ENCODE measurements around the gene PARP2. TPM values are rescaled to one million over a fixed set of nuclear protein-coding genes. Genes with fewer than 3 reads are reported as not detected.
"Not testable (repeated sequence)": the region's sequence is repeated elsewhere in the genome, so short reads cannot be mapped to it uniquely, and the experiment has no call there.

PARP2 gene
- total RNA-seq, 1 donor from 2014 or later: 19.5 TPM

DNA sequence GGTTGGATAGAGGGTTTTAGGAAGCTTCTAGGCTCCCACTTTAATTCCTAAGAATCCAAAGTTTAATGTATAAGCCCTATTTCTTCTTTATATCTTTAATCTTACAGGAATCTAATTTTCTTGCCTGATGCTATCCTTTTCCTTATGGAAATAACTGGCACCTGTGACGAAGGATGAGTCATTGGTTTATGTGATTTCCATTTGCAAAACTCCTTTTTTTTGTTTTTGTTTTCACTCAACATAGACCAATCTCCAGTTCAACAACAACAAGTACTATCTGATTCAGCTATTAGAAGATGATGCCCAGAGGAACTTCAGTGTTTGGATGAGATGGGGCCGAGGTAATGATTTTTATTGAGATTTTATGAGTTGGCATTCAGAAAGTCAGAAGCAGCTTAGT lies 6.8 kb downstream of the PARP2 start:
- no peaks in the 10 kb centered on the region for H3K9me3 Mint-ChIP-seq
- ChIA-PET POLR2A (no interaction called here), CTCF (interaction anchor here (1.3 kb wide), 1 partner anchor 23 kb away, joined by 4 read pairs; no protein-coding TSS in a partner anchor)
- no peak overlapping the region for H3K27ac Mint-ChIP-seq
- DNase-seq (no peak), ATAC-seq (ENCODE audit: low read depth) (no peak)
- H3K36me3 Mint-ChIP-seq (ENCODE audit: low read depth): peaks cover 62% of the 10 kb centered on the region
- no peaks in the 10 kb centered on the region for H3K4me1 Mint-ChIP-seq
- H3K4me3 Mint-ChIP-seq: no peak overlapping the region
- intact Hi-C loops (cut with micrococcal nuclease): loop anchor here (2.0 kb wide), 1 partner anchor 15 kb away; no protein-coding TSS in a partner anchor
- no peaks in the 10 kb centered on the region for H3K27me3 Mint-ChIP-seq
- TF ChIP-seq CTCF (IDR thresholded peaks at IDR 0.05): no peak

GRCh38 chr14:20350860-20351259 lies 7.4 kb downstream of the PARP2 start:
- TF ChIP-seq CTCF (IDR thresholded peaks at IDR 0.05): no peak
- ATAC-seq (ENCODE audit: low read depth): no peak
- Mint-ChIP-seq H3K4me1 (no peaks in the 10 kb centered on the region), H3K4me3 (no peak overlapping the region), H3K27ac (no peak overlapping the region), H3K9me3 (no peaks in the 10 kb centered on the region), H3K27me3 (no peaks in the 10 kb centered on the region), H3K36me3 (ENCODE audit: low read depth) (peaks cover 61% of the 10 kb centered on the region)
- POLR2A ChIA-PET: no interaction called here
- intact Hi-C loops (cut with micrococcal nuclease): loop anchor here (2.0 kb wide), 1 partner anchor 14 kb away; no protein-coding TSS in a partner anchor
- DNase-seq: no peak
- CTCF ChIA-PET: interaction anchor here (1.3 to 2.3 kb wide), 2 partner anchors 23 kb away, joined by 4 to 5 read pairs; no protein-coding TSS in a partner anchor

GRCh38 chr14:20356422-20356821 lies 13.0 kb downstream of the PARP2 start:
- H3K27ac Mint-ChIP-seq: no peak overlapping the region
- no peak for TF ChIP-seq CTCF (IDR thresholded peaks at IDR 0.05)
- intact Hi-C loops (cut with micrococcal nuclease): no loop called here
- no peak for ATAC-seq (ENCODE audit: low read depth)
- peaks cover 11% of the 10 kb centered on the region for H3K4me1 Mint-ChIP-seq
- H3K4me3 Mint-ChIP-seq: no peak overlapping the region
- no peaks in the 10 kb centered on the region for H3K27me3 Mint-ChIP-seq
- no peak for DNase-seq
- ChIA-PET CTCF (interaction anchor here (2.7 kb wide), 1 partner anchor 29 kb away, joined by 9 read pairs; no protein-coding TSS in a partner anchor), POLR2A (interaction anchor here (0.6 to 1.1 kb wide), 3 partner anchors 13 to 54 kb away, joined by 3 to 4 read pairs (median 3); partner anchors contain the start of gene PARP2)
- H3K36me3 Mint-ChIP-seq (ENCODE audit: low read depth): peaks cover 75% of the 10 kb centered on the region
- peaks cover 2% of the 10 kb centered on the region for H3K9me3 Mint-ChIP-seq

DNA sequence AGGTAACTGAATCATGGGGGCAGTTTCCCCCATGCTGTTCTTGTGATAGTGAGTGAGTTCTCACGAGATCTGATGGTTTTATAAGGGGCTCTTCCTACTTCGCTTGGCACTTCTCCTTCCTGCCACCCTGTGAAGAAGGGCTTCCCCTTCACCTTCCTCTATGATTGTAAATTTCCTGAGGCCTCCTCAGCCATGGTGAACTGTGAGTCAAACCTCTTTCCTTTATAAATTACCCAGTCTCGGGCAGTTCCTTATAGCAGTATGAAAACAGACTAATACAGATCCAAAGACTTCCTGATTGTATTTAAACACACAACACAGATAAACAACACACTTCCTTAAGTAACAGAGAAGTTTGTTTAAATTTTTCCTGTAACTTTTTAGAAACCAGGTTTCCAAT lies 15.0 kb downstream of the PARP2 start:
- Mint-ChIP-seq H3K36me3 (ENCODE audit: low read depth) (peaks cover 73% of the 10 kb centered on the region), H3K4me1 (peaks cover 11% of the 10 kb centered on the region), H3K27ac (peak overlapping the region; percentile 71)
- ATAC-seq (ENCODE audit: low read depth); CTCF ChIA-PET; DNase-seq; H3K9me3 Mint-ChIP-seq; POLR2A ChIA-PET; H3K4me3 Mint-ChIP-seq; intact Hi-C loops (cut with micrococcal nuclease); H3K27me3 Mint-ChIP-seq: not testable (repeated sequence)

DNA sequence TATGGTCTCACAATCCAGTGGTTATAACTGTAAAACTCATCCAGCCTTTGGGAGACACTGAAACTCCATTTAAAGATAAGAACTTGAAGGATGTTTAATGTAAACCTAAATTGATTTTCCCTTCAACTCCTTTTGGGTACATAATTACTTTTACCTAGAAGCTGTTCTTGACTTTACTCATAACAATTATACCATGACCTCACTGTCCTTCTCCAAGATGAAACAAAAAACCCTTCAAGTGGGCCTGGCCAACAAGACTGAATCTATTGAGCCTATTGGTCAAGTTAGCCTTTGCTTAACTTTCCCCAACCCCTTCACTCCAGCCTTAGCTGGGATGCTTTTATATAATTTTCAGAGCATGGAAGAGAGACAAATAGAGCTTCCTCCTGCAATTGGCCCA lies 22.5 kb downstream of the PARP2 start:
- no peaks in the 10 kb centered on the region for H3K27me3 Mint-ChIP-seq
- peak overlapping the region; percentile 53 for H3K27ac Mint-ChIP-seq
- no peaks in the 10 kb centered on the region for H3K9me3 Mint-ChIP-seq
- DNase-seq (no peak), ATAC-seq (ENCODE audit: low read depth) (no peak)
- intact Hi-C loops (cut with micrococcal nuclease): loop anchor here (2.0 kb wide), 2 partner anchors 15 to 33 kb away; partner anchors contain the start of gene CCNB1IP1
- peaks cover 6% of the 10 kb centered on the region for H3K4me1 Mint-ChIP-seq
- no peak overlapping the region for H3K4me3 Mint-ChIP-seq
- TF ChIP-seq CTCF (IDR thresholded peaks at IDR 0.05): no peak
- H3K36me3 Mint-ChIP-seq (ENCODE audit: low read depth): peaks cover 69% of the 10 kb centered on the region
- ChIA-PET POLR2A (interaction anchor here (2.7 kb wide), 1 partner anchor 23 kb away, joined by 32 read pairs; the partner anchor contains the start of gene PARP2), CTCF (no interaction called here)

Measured in activated B cell treated with CpG ODN at 0.5 μM for 24 hours (primary cell).